Astrocyte of the cerebellum (primary cell): ENCODE data around the gene SUCO.

Experiments used
- DNase-seq: peaks from one replicate; pipeline ENCODE4 v3.0.0-alpha.2; 2011; ENCODE audit warnings: low read depth
- H3K4me3 ChIP-seq: 2 replicates; pipeline ENCODE4 v1.5.1; 2011; ENCODE audit warnings: mild to moderate bottlenecking, low read depth, low read length, moderate library complexity
- CTCF ChIP-seq: IDR thresholded peaks from 2 replicates; pipeline ENCODE4 v1.5.1; 2012; ENCODE audit warnings: low read length, low read depth, moderate library complexity, mild to moderate bottlenecking; ENCODE audit errors: missing control alignments
- in situ Hi-C: cut with HindIII; loops from 2 replicates; pipeline ENCODE4 v1.10.0; 2017; ENCODE audit warnings: low sequenced_read_pairs

SUCO gene

GRCh38 chr1:172626845-172627244, 93.9 kb downstream of the SUCO start:
- no peak for DNase-seq
- TF ChIP-seq CTCF = no peak
- H3K4me3 ChIP-seq = no peak overlapping the region
- in situ Hi-C loops = no loop called here

GRCh38 chr1:172627702-172628101, 94.8 kb downstream of the SUCO start:
- no peak for DNase-seq
- TF ChIP-seq CTCF = no peak
- in situ Hi-C loops = no loop called here

GRCh38 chr1:172628401-172628800, 95.5 kb downstream of the SUCO start:
- TF ChIP-seq CTCF = no peak
- in situ Hi-C loops = no loop called here
- no peak overlapping the region for H3K4me3 ChIP-seq
- DNase-seq = no peak

More at GRCh38 chr1:172627702-172628101, 94.8 kb downstream of the SUCO start:
- H3K4me3 ChIP-seq = no peak overlapping the region

GRCh38 chr1:172629170-172629569, 96.2 kb downstream of the SUCO start:
- H3K4me3 ChIP-seq = no peak overlapping the region
- DNase-seq = no peak
- in situ Hi-C loops = no loop called here
- no peak for TF ChIP-seq CTCF

GRCh38 chr1:172629638-172630037, 96.7 kb downstream of the SUCO start:
- in situ Hi-C loops = no loop called here
- DNase-seq = no peak
- no peak for TF ChIP-seq CTCF
- H3K4me3 ChIP-seq = no peak overlapping the region

- no peak for TF ChIP-seq CTCF
- H3K4me3 ChIP-seq = no peak overlapping the region
- DNase-seq = no peak
- in situ Hi-C loops = no loop called here
Measured at GRCh38 chr1:172630056-172630818, 97.3 kb downstream of the SUCO start.
